ENCODE results near the gene PAOX. TPM values are rescaled to one million over a fixed set of nuclear protein-coding genes. Genes with fewer than 3 reads are reported as not detected.

PAOX gene
- total and polyA plus RNA-seq, 2 donors (not counting 1 experiment from before 2014, with no cell fraction given) = 21.1 to 24.9 TPM

DNA sequence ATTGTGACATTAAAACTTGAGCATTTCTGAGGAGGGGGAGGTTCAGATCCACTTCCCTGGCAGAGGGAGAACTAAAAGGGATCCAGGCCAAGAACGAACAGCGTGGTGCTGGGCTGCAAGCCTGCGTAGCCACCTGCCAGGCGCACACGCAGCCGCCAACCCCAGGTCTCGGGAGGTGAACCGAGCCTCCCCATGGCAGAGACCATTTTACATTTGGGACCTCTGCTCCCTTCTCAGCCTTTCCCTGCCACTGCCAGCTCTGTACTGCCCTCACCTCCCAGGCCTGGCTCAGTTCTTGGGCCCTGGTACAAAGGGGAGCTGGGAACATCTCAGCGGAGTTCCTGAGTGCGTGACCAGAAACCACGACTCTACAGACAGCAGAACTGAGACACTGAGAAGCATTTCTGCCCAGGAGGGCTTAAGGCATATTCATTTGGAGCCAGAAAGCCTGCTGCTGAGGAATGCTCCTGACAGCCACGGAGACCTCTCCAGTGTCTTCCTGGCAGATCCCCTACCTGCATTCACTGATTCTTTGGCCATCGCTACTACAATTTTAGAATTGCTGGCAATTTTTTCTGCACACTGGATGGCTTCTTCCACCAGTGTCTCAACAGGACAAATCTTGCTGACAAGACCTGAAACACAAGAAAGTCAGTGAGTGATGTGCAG is 13.5 kb upstream of the PAOX start:
- intact Hi-C loops (cut with micrococcal nuclease) = no loop called here
- WGBS (ENCODE audit: insufficient coverage) = 89% methylated on average over 13 of the region's 13 CpGs
- peaks cover 12 to 19% of the 10 kb centered on the region in 2 donors for H3K4me1 ChIP-seq (ENCODE audit: control insufficient read depth in 2 of 2, insufficient read depth in 2 of 2, low read length in 2 of 2)
- H3K4me3 ChIP-seq (ENCODE audit: control extremely low read depth in 1 of 5, extremely low read depth in 1 of 5, insufficient read depth in 1 of 5, low read depth in 2 of 5, low read length in 4 of 5) = no peak overlapping the region
- no peak for TF ChIP-seq EZH2 (IDR thresholded peaks at IDR 0.05; ENCODE audit: borderline replicate concordance, insufficient read depth, low read depth, low read length, poor library complexity, severe bottlenecking)
- TF ChIP-seq, protein P1, sequence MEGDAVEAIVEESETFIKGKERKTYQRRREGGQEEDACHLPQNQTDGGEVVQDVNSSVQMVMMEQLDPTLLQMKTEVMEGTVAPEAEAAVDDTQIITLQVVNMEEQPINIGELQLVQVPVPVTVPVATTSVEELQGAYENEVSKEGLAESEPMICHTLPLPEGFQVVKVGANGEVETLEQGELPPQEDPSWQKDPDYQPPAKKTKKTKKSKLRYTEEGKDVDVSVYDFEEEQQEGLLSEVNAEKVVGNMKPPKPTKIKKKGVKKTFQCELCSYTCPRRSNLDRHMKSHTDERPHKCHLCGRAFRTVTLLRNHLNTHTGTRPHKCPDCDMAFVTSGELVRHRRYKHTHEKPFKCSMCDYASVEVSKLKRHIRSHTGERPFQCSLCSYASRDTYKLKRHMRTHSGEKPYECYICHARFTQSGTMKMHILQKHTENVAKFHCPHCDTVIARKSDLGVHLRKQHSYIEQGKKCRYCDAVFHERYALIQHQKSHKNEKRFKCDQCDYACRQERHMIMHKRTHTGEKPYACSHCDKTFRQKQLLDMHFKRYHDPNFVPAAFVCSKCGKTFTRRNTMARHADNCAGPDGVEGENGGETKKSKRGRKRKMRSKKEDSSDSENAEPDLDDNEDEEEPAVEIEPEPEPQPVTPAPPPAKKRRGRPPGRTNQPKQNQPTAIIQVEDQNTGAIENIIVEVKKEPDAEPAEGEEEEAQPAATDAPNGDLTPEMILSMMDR (IDR thresholded peaks at IDR 0.05) = no peak
- CTCF ChIA-PET = no interaction called here
- no peak overlapping the region for H3K27ac ChIP-seq (ENCODE audit: low read length in 2 of 2)
- ATAC-seq (ENCODE audit: low read depth) (no peak), DNase-seq (no peak)
- Mint-ChIP-seq H3K27me3 (no peaks in the 10 kb centered on the region), H3K9me3 (ENCODE audit: insufficient read depth) (no peaks in the 10 kb centered on the region), H3K4me1 (peaks cover 17% of the 10 kb centered on the region), H3K27ac (no peak overlapping the region), H3K4me3 (no peak overlapping the region)
- H3K79me2 ChIP-seq (ENCODE audit: control insufficient read depth, insufficient read depth, low read length) = no peaks in the 10 kb centered on the region
- H4K20me1 ChIP-seq (ENCODE audit: control insufficient read depth, insufficient read depth, low read length, poor library complexity, severe bottlenecking) = no peaks in the 10 kb centered on the region
- no peak overlapping the region for H3K9ac ChIP-seq (ENCODE audit: low read length)
- peaks cover 0 to 53% of the 10 kb centered on the region in 2 experiments for H3K36me3 ChIP-seq (replicated peaks in 1 of 2; ENCODE audit: control extremely low read depth in 1 of 2, control insufficient read depth in 1 of 2, extremely low read depth in 1 of 2, insufficient read depth in 2 of 2, low read length in 1 of 2)
- no peak overlapping the region for H3K4me2 ChIP-seq (replicated peaks; ENCODE audit: low read depth, low read length, poor library complexity, severe bottlenecking)
- no peaks in the 10 kb centered on the region for H3K27me3 ChIP-seq (replicated peaks in 1 of 4; ENCODE audit: control extremely low read depth in 1 of 4, control insufficient read depth in 3 of 4, insufficient read depth in 4 of 4, low read length in 3 of 4)
- POLR2A ChIA-PET = no interaction called here
- H2AFZ ChIP-seq (ENCODE audit: insufficient read depth, low read depth, low read length, poor library complexity, severe bottlenecking) = no peak overlapping the region
- H3K9me3 ChIP-seq (ENCODE audit: control extremely low read depth in 1 of 3, control insufficient read depth in 2 of 3, insufficient read depth in 1 of 3, low read length in 2 of 3) = peaks cover 0 to 8% (median 0%) of the 10 kb centered on the region in 3 donors

DNA sequence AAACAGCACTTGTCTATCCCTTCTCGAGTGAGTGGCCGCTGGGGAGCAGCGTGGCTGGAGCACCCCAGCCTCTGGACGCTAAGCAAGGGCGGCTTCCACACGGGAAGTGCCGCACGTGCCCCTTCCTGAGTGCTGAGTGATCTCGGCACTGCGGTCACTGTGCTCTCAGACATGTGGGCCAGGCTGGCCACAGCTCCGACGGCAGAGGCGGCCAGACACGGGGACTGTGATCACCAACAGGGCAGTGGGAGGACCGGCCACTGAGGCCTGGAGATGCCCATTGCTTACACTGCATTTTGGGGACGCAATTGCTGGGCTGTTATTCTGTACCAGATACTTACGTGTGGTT is 13.0 kb upstream of the PAOX start:
- ATAC-seq (ENCODE audit: low read depth) = no peak
- WGBS (ENCODE audit: insufficient coverage) = 92% methylated on average over 17 of the region's 17 CpGs
- Histone ChIP-seq H4K20me1 (ENCODE audit: control insufficient read depth, insufficient read depth, low read length, poor library complexity, severe bottlenecking) (no peaks in the 10 kb centered on the region), H3K4me2 (replicated peaks; ENCODE audit: low read depth, low read length, poor library complexity, severe bottlenecking) (no peak overlapping the region), H3K27me3 (replicated peaks in 1 of 4; ENCODE audit: control extremely low read depth in 1 of 4, control insufficient read depth in 3 of 4, insufficient read depth in 4 of 4, low read length in 3 of 4) (no peaks in the 10 kb centered on the region), H3K36me3 (replicated peaks in 1 of 2; ENCODE audit: control extremely low read depth in 1 of 2, control insufficient read depth in 1 of 2, extremely low read depth in 1 of 2, insufficient read depth in 2 of 2, low read length in 1 of 2) (peaks cover 0 to 54% of the 10 kb centered on the region in 2 experiments), H2AFZ (ENCODE audit: insufficient read depth, low read depth, low read length, poor library complexity, severe bottlenecking) (no peak overlapping the region), H3K79me2 (ENCODE audit: control insufficient read depth, insufficient read depth, low read length) (no peaks in the 10 kb centered on the region), H3K27ac (ENCODE audit: low read length in 2 of 2) (no peak overlapping the region), H3K9ac (ENCODE audit: low read length) (no peak overlapping the region), H3K4me1 (ENCODE audit: control insufficient read depth in 2 of 2, insufficient read depth in 2 of 2, low read length in 2 of 2) (peaks cover 10 to 14% of the 10 kb centered on the region in 2 donors), H3K9me3 (ENCODE audit: control extremely low read depth in 1 of 3, control insufficient read depth in 2 of 3, insufficient read depth in 1 of 3, low read length in 2 of 3) (peaks cover 0 to 3% (median 0%) of the 10 kb centered on the region in 3 donors), H3K4me3 (ENCODE audit: control extremely low read depth in 1 of 5, extremely low read depth in 1 of 5, insufficient read depth in 1 of 5, low read depth in 2 of 5, low read length in 4 of 5) (no peak overlapping the region)
- H3K27me3 Mint-ChIP-seq = no peaks in the 10 kb centered on the region
- POLR2A ChIA-PET = no interaction called here
- no peak overlapping the region for H3K27ac Mint-ChIP-seq
- H3K4me1 Mint-ChIP-seq = peaks cover 12% of the 10 kb centered on the region
- H3K4me3 Mint-ChIP-seq = no peak overlapping the region
- DNase-seq = no peak
- no peak for TF ChIP-seq EZH2 (IDR thresholded peaks at IDR 0.05; ENCODE audit: borderline replicate concordance, insufficient read depth, low read depth, low read length, poor library complexity, severe bottlenecking)
- TF ChIP-seq, protein P1 (IDR thresholded peaks at IDR 0.05) = no peak
- CTCF ChIA-PET = no interaction called here
- no peaks in the 10 kb centered on the region for H3K9me3 Mint-ChIP-seq (ENCODE audit: insufficient read depth)
- intact Hi-C loops (cut with micrococcal nuclease) = no loop called here
